Umbilical cord (tissue), 2 donors: Measurements from ENCODE around the gene FHIP1A. TPM values are rescaled to one million over a fixed set of nuclear protein-coding genes. Genes with fewer than 3 reads are reported as not detected.

ENCODE experiments used
- DNase-seq: peaks from one replicate; pipeline ENCODE4 v3.0.0-alpha.2; 2015; ENCODE audit warnings: low spot score
- total RNA-seq: library from RNA; depleted of rRNA; stranded (reverse); fragments of >200 nt; gene quantifications from one replicate; pipeline ENCODE4 v1.2.3, GENCODE V29; 2014; ENCODE audit warnings: low replicate concordance; ENCODE audit not compliant: insufficient read depth

FHIP1A gene
- total RNA-seq, 1 donor from 2014 or later: 3.4 TPM

GRCh38 chr4:151455212-151455611, 46.2 kb downstream of the FHIP1A start:
- DNase-seq: no peak

DNA sequence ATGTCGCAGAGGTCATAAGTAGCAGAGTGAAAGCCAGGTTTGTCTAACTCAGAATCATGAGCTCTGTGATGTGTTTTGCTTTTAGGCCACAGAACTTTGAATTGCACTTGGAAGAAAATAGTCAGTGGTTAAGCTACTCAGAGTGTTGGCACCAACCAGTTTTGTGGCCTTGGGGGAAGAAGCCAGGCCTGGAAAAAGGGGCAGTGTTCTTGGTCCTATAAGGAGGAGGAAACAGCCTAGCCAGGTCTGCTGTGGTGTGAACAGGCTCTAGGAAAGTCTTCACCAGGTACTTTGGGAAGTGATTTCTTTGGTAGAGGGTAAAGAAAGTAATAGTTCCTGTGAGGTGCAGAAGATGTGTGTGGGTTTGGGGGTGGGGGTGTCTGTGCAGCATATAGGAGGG, 49.2 kb downstream of the FHIP1A start:
- DNase-seq: no peak

Other genes with a start within 250 kb of the FHIP1A start
- gene PRSS48, start 132.0 kb upstream of the FHIP1A start, total RNA-seq: not detected
- 158 TPM for gene SH3D19, start 83.6 kb upstream of the FHIP1A start, total RNA-seq